Measurements from ENCODE around the gene IGFBP6. TPM values are rescaled to one million over a fixed set of nuclear protein-coding genes. Genes with fewer than 3 reads are reported as not detected.
"Not testable (repeated sequence)": the region's sequence is repeated elsewhere in the genome, so short reads cannot be mapped to it uniquely, and the experiment has no call there.

Gene IGFBP6
- total and polyA plus RNA-seq, 12 donors = 27.0 to 182 (median 41.0) TPM

GRCh38 chr12:53091756-53092155 is 5.7 kb upstream of the IGFBP6 start:
- no peaks in the 10 kb centered on the region for H3K27me3 ChIP-seq
- intact Hi-C loops (cut with DNase I) = no loop called here

GRCh38 chr12:53093777-53094393 is 3.6 kb upstream of the IGFBP6 start:
- Histone ChIP-seq H3K4me1 (peaks cover 10 to 39% (median 33%) of the 10 kb centered on the region in 9 donors), H3K9me3 (no peaks in the 10 kb centered on the region), H3K27me3 (peaks cover 0 to 4% (median 0%) of the 10 kb centered on the region in 7 donors), H3K4me3 (no peak overlapping the region), H3K27ac (peak overlapping the region in 3 of 10 donors; percentile 3 to 71 (median 11)), H3K36me3 (no peaks in the 10 kb centered on the region)
- 81 to 83% methylated on average over 6 of the region's 6 CpGs for WGBS, 2 donors
- DNase-seq (no peak), ATAC-seq (no peak)
- intact Hi-C loops (cut with DNase I) = no loop called here
- no peak for TF ChIP-seq CTCF (IDR thresholded peaks at IDR 0.05)

More at GRCh38 chr12:53091756-53092155, 5.7 kb upstream of the IGFBP6 start:
- no peak for DNase-seq
- H3K27ac ChIP-seq = no peak overlapping the region
- TF ChIP-seq CTCF (IDR thresholded peaks at IDR 0.05) = no peak
- H3K9me3 ChIP-seq = no peaks in the 10 kb centered on the region
- no peak for ATAC-seq
- H3K4me3 ChIP-seq = no peak overlapping the region
- WGBS, 2 donors = 82 to 86% methylated on average over 6 of the region's 6 CpGs
- H3K4me1 ChIP-seq = peaks cover 2 to 19% (median 12%) of the 10 kb centered on the region in 9 donors
- no peaks in the 10 kb centered on the region for H3K36me3 ChIP-seq

DNA sequence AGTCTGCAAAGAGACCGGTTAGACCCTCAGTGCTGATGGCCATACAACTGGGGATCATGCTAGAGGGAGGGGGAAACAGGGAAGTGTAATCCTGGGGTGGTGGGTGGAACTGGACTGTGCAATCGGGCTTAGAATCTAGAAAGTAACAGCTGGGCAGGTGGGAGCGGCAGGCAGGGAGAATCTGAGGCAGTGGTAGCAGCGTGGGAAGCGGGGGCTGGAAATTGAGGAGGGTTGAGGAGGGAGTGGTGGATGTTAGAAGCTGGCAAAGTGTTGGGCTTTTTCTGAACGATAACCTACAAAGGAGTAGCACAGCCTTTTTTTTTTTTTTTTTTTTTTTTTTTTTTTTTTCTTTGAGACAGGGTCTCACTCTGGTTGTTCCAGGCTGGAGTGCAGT is 3.1 kb upstream of the IGFBP6 start:
- no peak for TF ChIP-seq CTCF (IDR thresholded peaks at IDR 0.05)
- Histone ChIP-seq H3K4me1 (peaks cover 10 to 44% (median 38%) of the 10 kb centered on the region in 9 donors), H3K27ac (peak overlapping the region in 3 of 10 donors; percentile 3 to 71 (median 11)), H3K4me3 (no peak overlapping the region), H3K36me3 (no peaks in the 10 kb centered on the region), H3K27me3 (peaks cover 0 to 4% (median 0%) of the 10 kb centered on the region in 7 donors), H3K9me3 (no peaks in the 10 kb centered on the region)
- intact Hi-C loops (cut with DNase I) = no loop called here
- DNase-seq = no peak
- ATAC-seq = no peak
- 80 to 89% methylated on average over 6 of the region's 6 CpGs for WGBS, 2 donors

DNA sequence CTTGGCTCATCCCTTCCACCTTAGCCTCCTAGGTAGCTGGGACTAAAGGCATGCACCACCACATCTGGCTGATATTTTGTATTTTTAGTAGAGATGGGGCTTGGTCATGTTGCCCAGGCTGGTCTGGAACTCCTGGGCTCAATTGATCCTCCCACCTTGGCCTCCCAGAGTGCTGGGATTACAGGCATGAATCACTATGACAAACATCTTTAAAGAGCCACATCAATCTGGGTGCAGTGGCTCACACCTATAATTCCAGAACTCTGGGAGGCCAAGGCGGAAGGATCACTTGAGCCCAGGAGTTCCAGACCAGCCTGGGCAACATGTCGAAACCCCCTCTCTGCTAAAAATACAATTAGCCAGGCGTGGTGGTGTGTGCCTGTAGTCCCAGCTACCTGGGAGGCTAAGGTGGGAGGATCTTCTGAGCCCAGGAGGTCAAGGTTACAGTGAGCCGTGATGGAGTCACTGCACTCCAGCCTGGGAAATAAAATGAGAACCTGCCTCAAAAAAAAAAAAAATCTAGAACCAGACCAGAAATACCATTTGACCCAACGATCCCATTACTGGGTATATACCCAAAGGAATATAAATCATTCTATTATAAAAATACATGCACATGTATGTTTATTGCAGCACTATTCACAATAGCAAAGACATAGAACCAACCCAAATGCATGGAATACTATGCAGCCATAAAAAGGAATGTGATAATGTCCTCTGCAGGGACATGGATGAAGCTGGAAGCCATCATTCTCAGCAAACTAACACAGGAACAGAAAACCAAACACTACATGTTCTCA is 2.5 kb upstream of the IGFBP6 start:
- intact Hi-C loops (cut with DNase I) = loop anchor here in 2 of 10 donors (5.0 kb wide), 2 partner anchors 33 to 58 kb away; no protein-coding TSS in a partner anchor
- H3K27me3 ChIP-seq, H3K4me3 ChIP-seq, H3K36me3 ChIP-seq, ATAC-seq, DNase-seq, H3K9me3 ChIP-seq: not testable (repeated sequence)
- Histone ChIP-seq H3K4me1 (peaks cover 10 to 50% (median 40%) of the 10 kb centered on the region in 9 donors), H3K27ac (peak overlapping the region in 2 of 10 donors; percentile 89 to 93)
- WGBS, 2 donors = 96 to 98% methylated on average over 5 of the region's 5 CpGs

DNA sequence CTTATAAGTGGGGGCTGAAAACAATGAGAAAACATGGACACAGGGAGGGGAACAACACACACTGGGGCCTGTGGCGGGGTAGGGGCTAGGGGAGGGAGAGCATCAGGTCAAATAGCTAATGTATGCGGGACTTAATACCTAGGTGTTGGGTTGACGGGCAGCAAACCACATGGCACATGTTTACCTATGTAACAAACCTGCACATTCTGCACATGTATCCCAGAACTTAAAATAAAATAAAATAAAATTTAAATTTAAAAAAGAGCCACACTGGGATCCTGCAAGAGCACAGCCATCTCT is 1.9 kb upstream of the IGFBP6 start:
- peak overlapping the region in 9 of 10 donors; percentile 64 to 97 (median 91) for H3K27ac ChIP-seq
- peaks cover 10 to 50% (median 40%) of the 10 kb centered on the region in 9 donors for H3K4me1 ChIP-seq
- not testable (repeated sequence) for H3K27me3 ChIP-seq, H3K36me3 ChIP-seq, ATAC-seq, H3K9me3 ChIP-seq, H3K4me3 ChIP-seq, DNase-seq
- 98% methylated on average over 3 of the region's 3 CpGs for WGBS, 2 donors
- intact Hi-C loops (cut with DNase I) = loop anchor here in 2 of 10 donors (5.0 kb wide), 2 partner anchors 33 to 58 kb away; no protein-coding TSS in a partner anchor

All from heart right ventricle (tissue), 16 donors.